ENCODE results near the gene CT47C1.

Gene CT47C1

GRCh38 chrX:119073911-119074310, 1.1 kb downstream of the CT47C1 start:
- DNase-seq (ENCODE audit: low spot score): no peak

DNA sequence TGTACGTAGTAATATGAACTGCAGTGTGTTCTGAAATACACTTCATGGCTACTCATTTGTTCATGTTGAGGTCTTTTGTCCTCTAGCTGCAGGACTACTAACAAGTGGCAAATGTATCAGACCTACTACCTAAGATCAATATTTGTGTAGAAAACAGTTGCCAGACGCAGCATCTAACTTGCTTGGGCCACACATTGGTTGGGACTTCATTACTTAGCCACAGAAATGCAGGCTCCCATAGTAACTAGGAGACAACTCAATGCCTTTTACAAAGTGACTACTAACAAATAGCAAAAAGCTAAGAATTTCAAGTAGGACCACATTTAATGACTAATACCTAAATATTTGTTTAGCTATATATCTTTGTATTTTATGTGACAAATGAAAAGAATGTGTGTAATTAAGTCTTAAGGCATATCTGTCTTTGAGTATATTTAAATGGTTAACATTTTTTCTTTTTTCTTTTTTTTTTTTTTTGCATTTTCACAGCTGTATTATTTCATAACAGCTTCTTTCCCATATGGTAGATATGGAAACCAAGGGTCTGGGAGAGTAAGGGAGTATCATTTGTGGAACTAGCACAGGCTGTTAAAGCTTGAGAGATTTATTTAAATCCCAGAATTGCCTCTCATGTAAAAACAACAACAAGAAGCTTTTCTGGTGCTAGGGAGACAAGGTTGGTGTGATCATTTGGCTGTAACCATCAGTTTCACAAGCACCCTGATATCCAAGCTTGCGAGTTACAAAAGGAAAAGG, 2.7 kb downstream of the CT47C1 start:
- no peak for DNase-seq (ENCODE audit: low spot score)

- no peak for DNase-seq (ENCODE audit: low spot score)
Measured at GRCh38 chrX:119082278-119082677, 9.5 kb downstream of the CT47C1 start.

- DNase-seq (ENCODE audit: low spot score): no peak
Measured at GRCh38 chrX:119084766-119085165, 12.0 kb downstream of the CT47C1 start.

GRCh38 chrX:119087121-119087520, 14.3 kb downstream of the CT47C1 start:
- DNase-seq (ENCODE audit: low spot score): no peak

GRCh38 chrX:119089619-119090018, 16.8 kb downstream of the CT47C1 start:
- no peak for DNase-seq (ENCODE audit: low spot score)

- DNase-seq (ENCODE audit: low spot score): no peak
Measured at GRCh38 chrX:119090627-119091026, 17.8 kb downstream of the CT47C1 start.

DNA sequence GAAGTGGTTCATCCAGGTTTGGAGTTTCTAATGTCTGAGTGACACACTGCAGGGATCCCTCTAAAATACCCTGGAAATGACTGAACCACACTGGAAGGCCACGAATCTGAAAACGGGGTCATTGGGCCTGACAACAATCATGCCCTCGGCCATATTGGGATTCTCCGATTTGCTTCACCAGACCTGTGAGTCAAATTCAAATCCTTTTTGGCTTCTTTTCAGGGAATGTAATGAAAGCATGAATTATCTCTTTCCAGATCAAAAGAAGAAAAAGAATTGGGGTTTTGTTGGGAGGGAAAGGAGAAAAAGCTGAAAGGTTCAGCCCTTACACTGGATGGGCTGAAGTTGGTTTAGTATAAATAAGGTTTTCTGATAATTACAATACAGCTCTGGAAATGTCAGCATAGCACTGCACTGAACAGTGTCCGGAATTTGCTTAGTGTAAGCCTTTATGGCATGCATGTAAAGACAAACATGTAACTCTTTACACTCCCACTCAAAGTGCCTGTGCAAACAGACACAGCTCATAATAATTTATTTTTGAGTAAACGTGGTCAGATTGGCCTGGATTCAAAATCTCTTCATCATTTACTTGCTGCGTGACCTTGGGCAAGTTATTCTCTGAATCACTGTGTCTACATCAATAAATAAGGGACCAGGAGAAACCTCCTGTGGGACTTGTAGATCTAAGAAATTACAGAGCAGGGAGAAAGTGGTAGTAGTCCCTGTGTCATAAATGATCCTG, 21.4 kb downstream of the CT47C1 start:
- no peak for DNase-seq (ENCODE audit: low spot score)

GRCh38 chrX:119094819-119095218, 22.0 kb downstream of the CT47C1 start:
- DNase-seq (ENCODE audit: low spot score): no peak

GRCh38 chrX:119095936-119096335, 23.1 kb downstream of the CT47C1 start:
- DNase-seq (ENCODE audit: low spot score): no peak

- no peak for DNase-seq (ENCODE audit: low spot score)
Measured at GRCh38 chrX:119101168-119101567, 28.4 kb downstream of the CT47C1 start.

GRCh38 chrX:119105826-119106225, 33.0 kb downstream of the CT47C1 start:
- no peak for DNase-seq (ENCODE audit: low spot score)

DNA sequence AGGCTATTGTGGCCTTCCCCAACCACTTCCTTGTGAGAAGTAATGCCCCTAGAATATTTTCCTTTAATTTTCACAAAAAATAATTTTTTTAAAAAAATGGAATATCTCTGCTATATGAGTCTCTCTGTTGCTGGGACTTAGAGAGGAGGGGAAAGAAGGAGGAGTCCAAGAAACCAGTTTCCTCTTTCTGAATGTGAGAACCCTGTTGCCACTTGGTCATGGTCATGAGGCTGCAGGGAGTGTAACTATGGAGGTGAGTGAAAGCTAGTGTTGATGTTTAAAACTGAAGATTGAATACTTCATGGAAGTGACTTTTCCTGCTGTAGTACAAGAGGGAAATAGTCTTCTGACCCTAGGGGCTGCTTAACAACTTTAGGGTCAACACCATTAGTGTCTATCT, 34.4 kb downstream of the CT47C1 start:
- no peak for DNase-seq (ENCODE audit: low spot score)

DNA sequence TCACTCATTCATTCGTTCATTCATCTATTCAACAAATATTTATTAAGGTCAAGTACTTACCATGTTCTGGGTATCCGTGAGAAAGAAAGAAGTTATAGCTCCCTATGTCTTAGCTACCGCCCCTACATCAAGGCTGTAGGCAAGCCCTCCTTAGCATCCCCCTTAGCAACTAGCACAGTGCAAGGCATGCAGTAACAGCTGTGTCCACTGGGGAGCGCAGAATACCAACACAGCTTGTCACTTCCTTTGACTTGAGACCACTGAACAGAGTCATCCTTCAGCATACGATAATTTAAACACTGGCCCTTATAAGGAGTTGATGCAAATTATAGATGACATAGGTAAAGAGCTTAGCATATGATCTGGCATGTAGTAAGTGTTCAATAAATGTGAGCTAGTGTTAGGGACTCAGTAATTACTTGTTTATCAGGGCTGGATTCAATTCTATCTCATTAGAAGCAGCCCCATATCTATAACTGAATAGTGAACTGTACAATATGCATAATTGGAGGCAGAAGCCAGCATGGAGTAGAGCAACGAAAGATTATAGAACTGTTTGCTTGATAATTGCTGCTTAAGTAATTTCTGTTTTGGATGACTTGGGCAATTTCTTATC, 46.1 kb downstream of the CT47C1 start:
- DNase-seq (ENCODE audit: low spot score): peak; percentile 4

DNA sequence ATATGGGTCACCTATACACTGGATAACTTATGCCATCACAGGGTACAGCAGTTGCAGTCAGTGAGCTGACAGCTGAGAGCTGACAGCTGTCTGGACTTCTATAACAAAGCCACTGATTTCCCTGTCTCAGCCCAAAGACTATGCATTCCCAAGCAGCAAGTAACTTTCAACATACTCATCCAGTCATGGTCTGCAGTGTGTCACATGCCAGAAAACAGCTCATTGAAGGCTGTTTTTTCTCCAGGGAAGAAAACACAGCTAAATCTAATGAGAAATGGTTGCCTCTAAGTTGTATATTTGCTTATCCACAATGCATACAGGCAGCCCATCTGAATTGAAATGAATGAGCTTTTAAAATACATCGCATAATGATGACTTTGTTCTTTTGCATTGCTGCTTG, 48.5 kb downstream of the CT47C1 start:
- DNase-seq (ENCODE audit: low spot score): no peak
